Activated T-cell treated with anti-CD3 and anti-CD28 coated beads, Interleukin-2, amount 50 U/mL, for 72 hours (primary cell): ENCODE data around the gene MUC5B. TPM values are rescaled to one million over a fixed set of nuclear protein-coding genes. Genes with fewer than 3 reads are reported as not detected.

ENCODE experiments used
- ATAC-seq, 2 donors: fragments of 150-1000 bp; cut with Tn5 transposase; replicated peaks in 1 of 2; 2 replicates each; pipeline ENCODE4 v1.10.0; 2021; ENCODE audit warnings: moderate library complexity in 2 of 2, mild to moderate bottlenecking in 1 of 2
- DNase-seq, 2 donors: peaks; one replicate each; pipeline ENCODE4 v3.0.0; 2021 to 2022; ENCODE audit warnings: mixed read lengths in 1 of 2
- H3K27ac Mint-ChIP-seq: one replicate; pipeline ENCODE4 v1.8.0; 2022; ENCODE audit warnings: mild to moderate bottlenecking, moderate library complexity, mixed read lengths
- H3K27me3 Mint-ChIP-seq: one replicate; pipeline ENCODE4 v1.8.0; 2022; ENCODE audit warnings: low read depth, mixed read lengths
- H3K36me3 Mint-ChIP-seq, 2 donors: one replicate each; pipeline ENCODE4 v1.8.0; 2022; ENCODE audit warnings: mixed read lengths in 2 of 2, mild to moderate bottlenecking in 1 of 2; ENCODE audit not compliant: insufficient read depth in 2 of 2
- H3K4me1 Mint-ChIP-seq: one replicate; pipeline ENCODE4 v1.8.0; 2022; ENCODE audit warnings: low read depth, mixed read lengths
- H3K4me3 Mint-ChIP-seq, 2 donors: one replicate each; pipeline ENCODE4 v1.8.0; 2022; ENCODE audit warnings: mild to moderate bottlenecking in 2 of 2, mixed read lengths in 2 of 2, moderate library complexity in 2 of 2
- H3K9me3 Mint-ChIP-seq, 2 donors: one replicate each; pipeline ENCODE4 v1.8.0; 2022; ENCODE audit warnings: mixed read lengths in 2 of 2
- total RNA-seq, 2 donors: library from RNA; stranded (reverse); gene quantifications; one replicate each; pipeline ENCODE4 v1.2.3, GENCODE V29; 2022

The MUC5B gene
- total RNA-seq, 2 donors from 2014 or later: not detected

DNA sequence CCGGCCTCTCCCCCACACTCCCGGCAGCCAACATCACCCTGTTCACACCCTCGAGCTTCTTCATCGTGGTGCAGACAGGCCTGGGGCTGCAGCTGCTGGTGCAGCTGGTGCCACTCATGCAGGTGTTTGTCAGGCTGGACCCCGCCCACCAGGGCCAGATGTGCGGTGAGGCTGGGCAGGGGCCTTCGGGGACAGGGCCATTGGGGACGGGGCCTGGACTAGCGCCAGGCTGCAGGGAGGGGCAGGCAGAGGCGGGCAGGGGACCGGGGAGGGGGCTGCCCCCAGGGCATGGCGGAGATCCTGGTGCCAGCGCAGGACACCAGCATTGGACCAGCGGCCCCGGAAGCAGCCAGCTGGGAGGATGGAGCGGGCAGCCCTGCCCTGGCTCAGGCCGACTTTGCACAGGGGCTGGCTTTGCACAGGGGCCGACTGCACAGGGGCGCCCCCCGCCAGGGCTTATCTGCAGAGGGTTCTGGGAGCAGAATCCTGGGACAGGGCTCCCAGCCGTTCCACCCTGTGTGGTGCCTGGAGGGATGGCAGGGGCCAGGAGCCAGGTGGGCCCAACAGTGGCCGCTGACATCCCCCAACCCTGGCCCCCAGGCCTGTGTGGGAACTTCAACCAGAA is 8.6 kb downstream of the MUC5B start:
- Mint-ChIP-seq H3K36me3 (no peaks in the 10 kb centered on the region), H3K27me3 (no peaks in the 10 kb centered on the region), H3K27ac (no peak overlapping the region), H3K4me3 (no peak overlapping the region), H3K9me3 (no peaks in the 10 kb centered on the region), H3K4me1 (no peaks in the 10 kb centered on the region)
- DNase-seq (no peak), ATAC-seq (no peak)

DNA sequence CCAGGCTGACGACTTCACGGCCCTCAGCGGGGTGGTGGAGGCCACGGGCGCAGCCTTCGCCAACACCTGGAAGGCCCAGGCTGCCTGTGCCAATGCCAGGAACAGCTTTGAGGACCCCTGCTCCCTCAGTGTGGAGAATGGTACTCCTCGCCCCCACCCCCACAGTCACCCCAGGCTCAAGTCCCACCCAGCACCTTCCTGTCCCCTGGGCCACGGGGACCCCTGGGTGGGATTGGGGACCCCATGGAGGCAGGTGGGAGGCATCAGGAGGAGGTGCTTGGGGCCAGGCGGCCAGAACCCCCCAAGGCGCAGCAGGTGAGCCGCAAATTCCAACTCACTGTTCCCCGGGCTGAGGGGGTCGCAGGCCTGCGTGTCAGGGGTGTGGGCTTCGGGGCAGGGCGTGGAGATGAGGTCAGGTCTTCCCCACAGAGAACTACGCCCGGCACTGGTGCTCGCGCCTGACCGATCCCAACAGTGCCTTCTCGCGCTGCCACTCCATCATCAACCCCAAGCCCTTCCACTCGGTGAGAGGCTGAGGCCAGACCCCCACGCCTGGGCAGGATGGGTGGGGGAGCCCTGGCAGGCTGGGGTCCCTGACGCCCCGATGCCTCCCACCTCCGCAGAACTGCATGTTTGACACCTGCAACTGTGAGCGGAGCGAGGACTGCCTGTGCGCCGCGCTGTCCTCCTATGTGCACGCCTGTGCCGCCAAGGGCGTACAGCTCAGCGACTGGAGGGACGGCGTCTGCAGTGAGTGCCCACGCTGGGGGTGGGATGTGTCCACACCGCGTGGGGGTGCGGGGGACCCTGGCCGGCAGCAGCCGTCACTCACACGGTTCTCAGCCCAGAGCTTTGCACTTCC is 9.4 kb downstream of the MUC5B start:
- Mint-ChIP-seq H3K9me3 (no peaks in the 10 kb centered on the region), H3K27me3 (no peaks in the 10 kb centered on the region), H3K4me3 (no peak overlapping the region), H3K4me1 (no peaks in the 10 kb centered on the region), H3K27ac (no peak overlapping the region), H3K36me3 (no peaks in the 10 kb centered on the region)
- ATAC-seq (no peak), DNase-seq (no peak)

DNA sequence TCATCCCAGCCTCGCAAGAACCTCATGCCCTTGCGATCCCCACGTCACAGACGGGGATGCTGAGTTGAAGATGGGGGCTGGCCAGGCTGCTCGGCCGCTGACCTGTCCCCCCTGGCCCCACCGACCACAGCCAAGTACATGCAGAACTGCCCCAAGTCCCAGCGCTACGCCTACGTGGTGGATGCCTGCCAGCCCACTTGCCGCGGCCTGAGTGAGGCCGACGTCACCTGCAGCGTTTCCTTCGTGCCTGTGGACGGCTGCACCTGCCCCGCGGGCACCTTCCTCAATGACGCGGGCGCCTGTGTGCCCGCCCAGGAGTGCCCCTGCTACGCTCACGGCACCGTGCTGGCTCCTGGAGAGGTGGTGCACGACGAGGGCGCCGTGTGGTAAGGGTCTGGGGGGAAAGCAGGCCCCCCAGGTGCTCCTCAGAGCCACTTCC is 10.0 kb downstream of the MUC5B start:
- Mint-ChIP-seq H3K27ac (no peak overlapping the region), H3K36me3 (no peaks in the 10 kb centered on the region), H3K4me3 (no peak overlapping the region), H3K9me3 (no peaks in the 10 kb centered on the region), H3K4me1 (no peaks in the 10 kb centered on the region), H3K27me3 (no peaks in the 10 kb centered on the region)
- no peak for DNase-seq
- ATAC-seq: no peak

DNA sequence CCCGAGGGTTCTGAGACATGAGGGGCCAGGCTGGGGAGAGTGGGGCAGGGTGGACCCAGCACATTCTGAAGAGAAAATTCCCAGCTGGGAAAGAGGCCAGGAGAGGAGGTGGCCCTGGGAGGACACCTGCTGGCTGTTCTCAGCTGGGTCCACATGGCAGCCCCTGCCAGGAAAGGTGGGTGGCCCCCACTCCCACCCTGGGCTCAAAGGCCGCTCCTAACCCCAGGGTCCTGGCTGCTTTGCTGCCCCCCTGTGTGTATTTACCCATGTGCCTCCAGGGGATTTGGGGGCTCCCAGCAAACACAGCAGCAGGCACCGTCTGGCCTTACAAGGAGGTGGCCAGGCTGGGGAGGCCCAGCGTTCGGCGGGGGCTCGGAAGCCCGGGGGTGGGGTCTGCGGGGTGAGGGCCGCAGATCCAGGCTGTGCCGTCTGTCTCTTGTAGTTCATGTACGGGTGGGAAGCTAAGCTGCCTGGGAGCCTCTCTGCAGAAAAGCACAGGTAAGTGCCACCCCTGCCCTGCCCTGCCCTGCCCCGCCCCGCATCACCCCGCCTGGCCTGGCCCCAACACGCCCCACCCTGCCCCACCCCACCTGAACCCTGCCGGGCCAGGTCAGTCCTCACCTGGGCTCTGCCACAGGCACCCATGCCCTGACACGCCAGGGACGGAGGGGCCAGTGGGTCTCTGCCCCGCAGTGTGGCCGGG is 10.6 kb downstream of the MUC5B start:
- no peaks in the 10 kb centered on the region for H3K4me1 Mint-ChIP-seq
- no peak overlapping the region for H3K4me3 Mint-ChIP-seq
- H3K9me3 Mint-ChIP-seq: no peaks in the 10 kb centered on the region
- DNase-seq (no peak), ATAC-seq (no peak)
- H3K36me3 Mint-ChIP-seq: no peaks in the 10 kb centered on the region
- H3K27ac Mint-ChIP-seq: no peak overlapping the region
- H3K27me3 Mint-ChIP-seq: no peaks in the 10 kb centered on the region

DNA sequence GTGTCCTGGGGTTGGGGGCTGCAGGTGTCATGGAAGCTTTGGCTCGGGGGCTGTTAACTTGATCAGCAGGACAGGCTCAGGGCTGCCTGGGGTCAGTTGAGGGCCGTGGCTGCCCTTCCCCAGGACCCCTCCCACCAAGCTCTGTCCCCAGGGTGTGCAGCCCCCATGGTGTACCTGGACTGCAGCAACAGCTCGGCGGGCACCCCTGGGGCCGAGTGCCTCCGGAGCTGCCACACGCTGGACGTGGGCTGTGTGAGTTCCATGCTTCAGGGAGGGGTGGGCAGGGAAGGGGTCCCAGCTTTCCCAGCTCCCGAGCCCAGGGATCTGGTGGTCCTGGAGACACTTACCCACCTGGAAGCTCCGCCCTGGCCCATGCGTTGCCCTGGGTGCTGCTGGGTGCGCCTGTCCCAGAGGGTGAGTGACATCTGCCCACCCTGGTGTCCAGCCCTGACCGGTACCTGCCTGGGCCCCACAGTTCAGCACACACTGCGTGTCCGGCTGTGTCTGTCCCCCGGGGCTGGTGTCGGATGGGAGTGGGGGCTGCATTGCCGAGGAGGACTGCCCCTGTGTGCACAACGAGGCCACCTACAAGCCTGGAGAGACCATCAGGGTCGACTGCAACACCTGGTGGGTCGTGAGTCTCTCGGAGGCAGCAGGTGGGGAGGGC is 11.3 kb downstream of the MUC5B start:
- Mint-ChIP-seq H3K36me3 (no peaks in the 10 kb centered on the region), H3K9me3 (no peaks in the 10 kb centered on the region), H3K4me3 (no peak overlapping the region), H3K4me1 (no peaks in the 10 kb centered on the region), H3K27ac (no peak overlapping the region), H3K27me3 (no peaks in the 10 kb centered on the region)
- no peak for DNase-seq
- no peak for ATAC-seq

DNA sequence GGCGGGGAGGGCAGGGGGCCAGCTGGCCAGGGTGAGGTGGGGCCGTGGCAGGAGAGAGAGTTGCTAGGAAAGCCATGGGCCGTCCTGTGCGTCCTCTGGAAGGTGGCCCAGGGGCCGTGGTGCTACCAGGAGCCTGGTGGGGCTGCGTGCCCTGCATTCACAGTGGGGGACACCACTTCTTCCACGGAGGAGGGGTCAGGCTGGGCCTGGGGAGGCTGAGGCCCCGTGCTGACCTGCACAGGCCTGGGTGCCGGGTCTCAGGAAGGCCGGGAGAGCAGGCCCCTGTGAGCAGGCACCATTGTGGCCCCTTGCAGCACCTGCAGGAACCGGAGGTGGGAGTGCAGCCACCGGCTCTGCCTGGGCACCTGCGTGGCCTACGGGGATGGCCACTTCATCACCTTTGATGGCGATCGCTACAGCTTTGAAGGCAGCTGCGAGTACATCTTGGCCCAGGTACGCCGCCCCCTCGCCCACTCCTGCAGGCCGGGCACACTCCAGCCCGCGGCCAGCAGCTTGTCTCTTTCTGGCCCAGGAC is 12.0 kb downstream of the MUC5B start:
- no peak overlapping the region for H3K4me3 Mint-ChIP-seq
- no peaks in the 10 kb centered on the region for H3K4me1 Mint-ChIP-seq
- H3K27ac Mint-ChIP-seq: no peak overlapping the region
- H3K9me3 Mint-ChIP-seq: no peaks in the 10 kb centered on the region
- H3K36me3 Mint-ChIP-seq: no peaks in the 10 kb centered on the region
- no peak for ATAC-seq
- no peak for DNase-seq
- no peaks in the 10 kb centered on the region for H3K27me3 Mint-ChIP-seq

DNA sequence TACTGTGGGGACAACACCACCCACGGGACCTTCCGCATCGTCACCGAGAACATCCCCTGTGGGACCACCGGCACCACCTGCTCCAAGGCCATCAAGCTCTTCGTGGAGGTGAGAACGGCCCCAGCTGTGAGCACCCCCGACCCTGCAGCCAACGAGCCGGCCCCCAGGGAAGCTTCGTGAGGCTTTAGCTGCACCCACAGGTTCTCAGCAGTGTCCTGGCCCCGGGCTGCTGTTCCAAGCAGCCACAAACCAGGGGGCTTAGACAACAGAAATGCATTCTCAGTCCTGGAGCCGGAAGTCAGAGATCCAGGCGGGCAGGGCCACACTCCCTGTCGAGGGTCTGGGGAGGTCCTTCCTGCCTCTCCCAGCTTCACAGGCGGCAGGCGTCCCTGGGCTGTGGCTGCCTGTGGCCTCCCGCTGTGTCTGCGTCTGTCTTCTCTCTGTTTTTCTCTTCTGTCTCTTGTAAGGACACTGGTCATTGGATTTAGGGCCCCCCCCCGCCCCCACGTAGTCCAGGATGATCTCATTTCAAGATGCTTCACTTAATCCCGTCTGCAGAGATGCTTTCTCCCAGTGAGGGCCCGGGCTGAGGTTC is 12.5 kb downstream of the MUC5B start:
- H3K9me3 Mint-ChIP-seq: no peaks in the 10 kb centered on the region
- no peak for ATAC-seq
- no peak overlapping the region for H3K27ac Mint-ChIP-seq
- H3K36me3 Mint-ChIP-seq: no peaks in the 10 kb centered on the region
- no peaks in the 10 kb centered on the region for H3K27me3 Mint-ChIP-seq
- DNase-seq: no peak
- no peaks in the 10 kb centered on the region for H3K4me1 Mint-ChIP-seq
- no peak overlapping the region for H3K4me3 Mint-ChIP-seq

DNA sequence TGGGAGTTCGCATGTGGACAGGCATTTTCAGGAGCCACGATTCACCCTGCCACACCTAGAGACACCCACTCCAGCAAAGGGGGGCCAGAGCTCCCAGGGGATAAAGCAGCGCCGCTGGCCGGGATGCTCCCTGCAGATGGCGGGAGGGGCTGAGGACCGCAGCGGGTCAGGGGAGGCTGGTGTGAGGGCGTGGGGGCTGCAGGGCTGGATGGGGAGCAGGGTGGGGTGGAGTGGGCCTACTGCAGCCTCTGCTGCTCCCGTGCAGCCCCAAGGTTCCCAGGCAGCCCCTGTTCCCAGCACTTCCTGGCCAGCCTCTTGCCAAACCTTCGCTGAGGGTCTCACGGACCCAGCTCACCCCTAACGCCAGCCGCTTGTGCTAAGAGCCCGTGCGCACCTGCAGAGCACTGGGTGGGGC is 13.0 kb downstream of the MUC5B start:
- Mint-ChIP-seq H3K27me3 (no peaks in the 10 kb centered on the region), H3K9me3 (no peaks in the 10 kb centered on the region), H3K4me1 (no peaks in the 10 kb centered on the region), H3K36me3 (no peaks in the 10 kb centered on the region), H3K27ac (no peak overlapping the region), H3K4me3 (no peak overlapping the region)
- DNase-seq (no peak), ATAC-seq (no peak)

DNA sequence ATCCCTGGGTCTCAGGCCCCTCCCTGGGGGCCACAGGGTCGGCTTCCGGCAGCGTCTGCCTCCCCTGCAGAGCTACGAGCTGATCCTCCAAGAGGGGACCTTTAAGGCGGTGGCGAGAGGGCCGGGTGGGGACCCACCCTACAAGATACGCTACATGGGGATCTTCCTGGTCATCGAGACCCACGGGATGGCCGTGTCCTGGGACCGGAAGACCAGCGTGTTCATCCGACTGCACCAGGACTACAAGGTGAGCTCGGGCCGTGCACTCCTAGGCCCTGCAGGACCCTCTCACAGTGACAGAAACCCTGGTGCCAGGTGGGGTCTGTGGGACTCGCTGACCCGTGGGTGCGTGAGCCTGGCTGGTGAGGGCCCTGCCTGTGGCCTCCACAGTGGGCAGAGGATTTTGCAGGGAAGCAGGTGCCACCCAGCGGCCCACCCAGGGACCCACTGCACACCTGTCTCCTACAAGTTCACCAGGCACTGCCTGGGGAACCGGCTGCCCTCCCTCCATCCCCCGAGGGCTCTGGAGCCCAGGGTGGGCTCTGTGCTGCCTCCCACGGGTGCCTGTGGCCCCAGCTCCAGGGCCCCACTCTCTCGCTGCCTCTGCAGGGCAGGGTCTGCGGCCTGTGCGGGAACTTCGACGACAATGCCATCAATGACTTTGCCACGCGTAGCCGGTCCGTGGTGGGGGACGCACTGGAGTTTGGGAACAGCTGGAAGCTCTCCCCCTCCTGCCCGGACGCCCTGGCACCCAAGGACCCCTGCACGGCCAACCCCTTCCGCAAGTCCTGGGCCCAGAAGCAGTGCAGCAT is 13.7 kb downstream of the MUC5B start:
- no peak overlapping the region for H3K4me3 Mint-ChIP-seq
- H3K36me3 Mint-ChIP-seq: no peaks in the 10 kb centered on the region
- no peaks in the 10 kb centered on the region for H3K27me3 Mint-ChIP-seq
- no peak overlapping the region for H3K27ac Mint-ChIP-seq
- H3K4me1 Mint-ChIP-seq: no peaks in the 10 kb centered on the region
- DNase-seq: no peak
- no peaks in the 10 kb centered on the region for H3K9me3 Mint-ChIP-seq
- ATAC-seq: no peak

DNA sequence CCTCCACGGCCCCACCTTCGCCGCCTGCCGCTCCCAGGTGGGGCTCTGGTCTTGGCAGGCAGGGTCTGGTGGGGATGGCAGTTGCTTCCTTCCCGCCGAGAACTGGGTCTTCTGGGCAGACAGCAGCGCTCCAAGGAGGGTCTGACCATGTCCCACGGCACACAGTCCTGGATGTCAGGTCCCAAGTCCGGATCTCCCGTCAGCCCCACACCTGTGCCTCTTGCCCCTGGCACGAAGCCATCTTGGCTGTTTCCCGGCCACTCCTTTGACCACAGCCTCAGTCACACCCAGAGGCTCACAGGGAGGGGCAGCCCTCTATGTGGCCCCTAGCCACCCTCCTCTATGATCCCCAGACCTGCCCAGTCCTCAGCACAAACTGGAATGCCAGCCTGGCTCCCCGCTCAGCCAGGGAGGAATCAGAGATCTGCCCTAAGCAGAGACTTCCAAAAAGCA is 14.3 kb downstream of the MUC5B start:
- H3K27ac Mint-ChIP-seq: no peak overlapping the region
- no peaks in the 10 kb centered on the region for H3K27me3 Mint-ChIP-seq
- ATAC-seq (no peak), DNase-seq (no peak)
- H3K4me3 Mint-ChIP-seq: no peak overlapping the region
- no peaks in the 10 kb centered on the region for H3K36me3 Mint-ChIP-seq
- H3K4me1 Mint-ChIP-seq: no peaks in the 10 kb centered on the region
- no peaks in the 10 kb centered on the region for H3K9me3 Mint-ChIP-seq

DNA sequence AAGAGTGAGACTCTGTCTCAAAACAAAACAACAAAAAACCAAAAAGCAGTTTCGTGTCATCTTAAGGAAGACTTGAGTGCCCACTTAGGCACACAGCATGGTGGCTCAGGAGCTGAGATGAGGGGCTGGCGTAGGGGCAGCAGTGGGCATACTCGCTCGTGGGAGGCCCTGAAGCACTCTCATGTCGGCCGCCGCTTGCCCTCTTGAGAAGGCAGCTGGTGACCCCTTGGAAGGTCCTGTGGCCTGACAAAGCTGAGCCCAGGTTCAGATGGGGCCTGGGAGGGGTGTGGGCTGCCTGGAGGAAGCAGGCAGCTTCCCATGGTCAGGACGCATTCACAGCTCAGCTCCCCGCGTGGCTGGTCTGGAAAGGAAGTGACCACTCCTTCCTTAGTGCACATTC is 15.0 kb downstream of the MUC5B start:
- Mint-ChIP-seq H3K27me3 (no peaks in the 10 kb centered on the region), H3K27ac (no peak overlapping the region), H3K4me3 (no peak overlapping the region), H3K4me1 (no peaks in the 10 kb centered on the region), H3K36me3 (no peaks in the 10 kb centered on the region), H3K9me3 (no peaks in the 10 kb centered on the region)
- no peak for ATAC-seq
- no peak for DNase-seq
